GM12864 (cell line): Measurements from ENCODE around the gene RENBP.

Experiments used
- DNase-seq: peaks from one replicate; pipeline ENCODE4 v3.0.0-alpha.2; 2011; ENCODE audit warnings: low read depth
- H3K4me3 ChIP-seq: 2 replicates; pipeline ENCODE4 v1.5.1; 2011; ENCODE audit warnings: mild to moderate bottlenecking, low read depth, low read length, control low read depth
- TF ChIP-seq, protein P1 (sequence below): IDR thresholded peaks from 2 replicates; pipeline ENCODE4 v1.5.1; 2011; ENCODE audit warnings: low read depth, mild to moderate bottlenecking, moderate library complexity, low read length, control low read depth, inconsistent platforms; ENCODE audit errors: missing control alignments

The RENBP gene

GRCh38 chrX:153929576-153929975 is 14.9 kb downstream of the RENBP start:
- DNase-seq: no peak
- H3K4me3 ChIP-seq: no peak overlapping the region
- TF ChIP-seq, protein P1, sequence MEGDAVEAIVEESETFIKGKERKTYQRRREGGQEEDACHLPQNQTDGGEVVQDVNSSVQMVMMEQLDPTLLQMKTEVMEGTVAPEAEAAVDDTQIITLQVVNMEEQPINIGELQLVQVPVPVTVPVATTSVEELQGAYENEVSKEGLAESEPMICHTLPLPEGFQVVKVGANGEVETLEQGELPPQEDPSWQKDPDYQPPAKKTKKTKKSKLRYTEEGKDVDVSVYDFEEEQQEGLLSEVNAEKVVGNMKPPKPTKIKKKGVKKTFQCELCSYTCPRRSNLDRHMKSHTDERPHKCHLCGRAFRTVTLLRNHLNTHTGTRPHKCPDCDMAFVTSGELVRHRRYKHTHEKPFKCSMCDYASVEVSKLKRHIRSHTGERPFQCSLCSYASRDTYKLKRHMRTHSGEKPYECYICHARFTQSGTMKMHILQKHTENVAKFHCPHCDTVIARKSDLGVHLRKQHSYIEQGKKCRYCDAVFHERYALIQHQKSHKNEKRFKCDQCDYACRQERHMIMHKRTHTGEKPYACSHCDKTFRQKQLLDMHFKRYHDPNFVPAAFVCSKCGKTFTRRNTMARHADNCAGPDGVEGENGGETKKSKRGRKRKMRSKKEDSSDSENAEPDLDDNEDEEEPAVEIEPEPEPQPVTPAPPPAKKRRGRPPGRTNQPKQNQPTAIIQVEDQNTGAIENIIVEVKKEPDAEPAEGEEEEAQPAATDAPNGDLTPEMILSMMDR: no peak

DNA sequence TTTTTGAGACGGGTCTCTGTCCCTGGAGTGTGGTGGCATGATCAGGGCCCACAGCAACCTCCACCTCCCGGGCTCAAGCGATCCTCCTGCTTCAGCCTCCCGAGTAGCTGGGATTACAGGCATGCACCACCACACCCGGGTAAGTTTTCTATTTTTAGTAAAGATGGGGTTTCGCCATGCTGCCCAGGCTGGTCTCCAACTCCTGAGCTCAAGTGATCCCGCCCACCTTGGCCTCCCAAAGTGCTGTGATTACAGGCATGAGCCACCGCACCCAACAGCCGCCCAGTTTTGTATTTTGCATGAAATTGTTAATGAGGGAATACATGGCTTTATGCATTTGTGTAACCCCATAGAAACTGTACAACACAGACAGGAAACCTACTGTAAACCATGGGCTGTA is 15.6 kb downstream of the RENBP start:
- H3K4me3 ChIP-seq: peak overlapping the region; percentile 42
- TF ChIP-seq, protein P1: no peak
- DNase-seq: no peak

GRCh38 chrX:153927922-153928760 is 16.3 kb downstream of the RENBP start:
- peak; percentile 92 for DNase-seq
- TF ChIP-seq, protein P1: no peak
- peak overlapping the region; percentile 85 for H3K4me3 ChIP-seq

GRCh38 chrX:153927672-153927921 is 16.8 kb downstream of the RENBP start:
- H3K4me3 ChIP-seq: peak overlapping the region; percentile 85
- no peak for DNase-seq
- TF ChIP-seq, protein P1: no peak

DNA sequence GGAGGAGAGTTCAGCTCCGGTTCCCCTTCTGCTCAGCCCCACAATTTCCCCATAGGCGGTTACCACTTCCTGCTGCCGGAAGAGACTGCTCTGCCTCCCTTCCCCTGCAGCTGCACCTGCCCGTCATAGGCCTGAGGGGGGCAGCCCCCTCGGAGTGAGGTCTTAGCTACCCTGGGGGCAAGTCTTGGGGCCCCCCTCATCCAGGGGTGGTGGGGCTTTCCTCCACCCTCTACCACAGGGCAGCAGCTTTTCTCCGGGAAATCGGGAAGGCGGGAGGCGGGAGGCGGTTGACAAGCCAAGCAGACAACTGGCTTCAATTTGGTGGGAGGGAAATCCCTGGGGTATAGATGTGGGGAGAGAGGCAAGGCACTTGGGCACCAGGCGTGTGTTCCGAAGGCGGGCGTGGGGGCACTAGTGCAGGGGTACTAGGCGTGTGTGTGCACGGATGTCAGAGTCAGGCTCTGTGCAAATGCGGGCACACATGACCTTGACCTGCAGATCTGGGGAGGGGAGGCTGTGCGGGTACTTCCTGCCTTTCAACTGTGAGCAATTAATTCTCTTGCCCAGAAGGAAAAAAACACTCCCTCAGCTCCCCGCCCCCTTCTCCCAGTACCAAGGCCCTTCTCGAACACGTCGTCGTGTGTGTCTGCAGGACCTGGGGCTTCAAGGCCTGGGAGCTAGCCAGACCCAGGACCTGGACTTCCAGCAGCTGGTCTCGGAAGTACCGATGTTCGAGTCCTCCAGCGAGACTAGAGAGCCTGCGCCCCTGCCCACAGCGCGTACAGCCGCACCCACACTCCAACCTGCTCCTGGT is 17.4 kb downstream of the RENBP start:
- TF ChIP-seq, protein P1: no peak
- peak; percentile 65 for DNase-seq
- H3K4me3 ChIP-seq: peak overlapping the region; percentile 85

GRCh38 chrX:153926552-153926857 is 17.9 kb downstream of the RENBP start:
- TF ChIP-seq, protein P1: no peak
- peak overlapping the region; percentile 85 for H3K4me3 ChIP-seq

More at GRCh38 chrX:153926552-153926857, 17.9 kb downstream of the RENBP start:
- no peak for DNase-seq
